OCI-LY7 (cell line): ENCODE measurements around the gene PARD6A.

Experiments used
- EZH2phosphoT487 ChIP-seq: fragments of 200-600 bp; sonication (generic); IDR thresholded peaks from 2 replicates; pipeline ENCODE4 v1.6.1; 2018; ENCODE audit warnings: low read depth, borderline replicate concordance, mild to moderate bottlenecking, mixed run types, antibody characterized with exemption, low read length, moderate library complexity, mixed read lengths
- TF ChIP-seq, protein P1 (sequence below): fragments of 200-600 bp; sonication (generic); conservative IDR thresholded peaks from 2 replicates; pipeline ENCODE4 v1.5.1; 2014; ENCODE audit warnings: mild to moderate bottlenecking, antibody characterized with exemption, low read length, moderate library complexity, mixed read lengths

DNA sequence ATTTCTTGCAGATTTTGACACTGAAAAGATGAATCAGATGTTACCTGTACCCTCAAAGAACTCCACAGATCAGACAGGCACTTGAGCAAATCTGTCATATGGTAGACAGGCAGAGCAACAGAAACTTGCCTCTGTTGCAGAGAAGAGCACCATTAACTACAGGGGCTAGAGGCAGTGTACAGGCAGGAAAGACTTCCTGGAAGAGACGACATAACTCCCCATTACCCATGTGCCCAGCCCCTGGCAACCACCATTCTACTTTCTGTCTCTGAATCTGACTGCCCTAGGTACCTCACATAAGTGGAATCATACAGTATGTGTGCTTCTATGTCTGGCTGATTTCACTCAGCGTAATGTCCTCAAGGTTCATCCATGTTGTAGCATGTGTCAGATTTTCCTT, 42.9 kb downstream of the PARD6A start:
- TF ChIP-seq, protein P1, sequence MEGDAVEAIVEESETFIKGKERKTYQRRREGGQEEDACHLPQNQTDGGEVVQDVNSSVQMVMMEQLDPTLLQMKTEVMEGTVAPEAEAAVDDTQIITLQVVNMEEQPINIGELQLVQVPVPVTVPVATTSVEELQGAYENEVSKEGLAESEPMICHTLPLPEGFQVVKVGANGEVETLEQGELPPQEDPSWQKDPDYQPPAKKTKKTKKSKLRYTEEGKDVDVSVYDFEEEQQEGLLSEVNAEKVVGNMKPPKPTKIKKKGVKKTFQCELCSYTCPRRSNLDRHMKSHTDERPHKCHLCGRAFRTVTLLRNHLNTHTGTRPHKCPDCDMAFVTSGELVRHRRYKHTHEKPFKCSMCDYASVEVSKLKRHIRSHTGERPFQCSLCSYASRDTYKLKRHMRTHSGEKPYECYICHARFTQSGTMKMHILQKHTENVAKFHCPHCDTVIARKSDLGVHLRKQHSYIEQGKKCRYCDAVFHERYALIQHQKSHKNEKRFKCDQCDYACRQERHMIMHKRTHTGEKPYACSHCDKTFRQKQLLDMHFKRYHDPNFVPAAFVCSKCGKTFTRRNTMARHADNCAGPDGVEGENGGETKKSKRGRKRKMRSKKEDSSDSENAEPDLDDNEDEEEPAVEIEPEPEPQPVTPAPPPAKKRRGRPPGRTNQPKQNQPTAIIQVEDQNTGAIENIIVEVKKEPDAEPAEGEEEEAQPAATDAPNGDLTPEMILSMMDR, result no peak
- TF ChIP-seq EZH2phosphoT487, result no peak
